Bone marrow (tissue), 2 donors: Measurements from ENCODE around the gene PARP8.
"Not testable (repeated sequence)": the region's sequence is repeated elsewhere in the genome, so short reads cannot be mapped to it uniquely, and the experiment has no call there.

Source experiments
- DNase-seq, 2 donors: peaks; one replicate each; lab custom pipeline; 2025; lab: John Stamatoyannopoulos, UW

PARP8 gene

DNA sequence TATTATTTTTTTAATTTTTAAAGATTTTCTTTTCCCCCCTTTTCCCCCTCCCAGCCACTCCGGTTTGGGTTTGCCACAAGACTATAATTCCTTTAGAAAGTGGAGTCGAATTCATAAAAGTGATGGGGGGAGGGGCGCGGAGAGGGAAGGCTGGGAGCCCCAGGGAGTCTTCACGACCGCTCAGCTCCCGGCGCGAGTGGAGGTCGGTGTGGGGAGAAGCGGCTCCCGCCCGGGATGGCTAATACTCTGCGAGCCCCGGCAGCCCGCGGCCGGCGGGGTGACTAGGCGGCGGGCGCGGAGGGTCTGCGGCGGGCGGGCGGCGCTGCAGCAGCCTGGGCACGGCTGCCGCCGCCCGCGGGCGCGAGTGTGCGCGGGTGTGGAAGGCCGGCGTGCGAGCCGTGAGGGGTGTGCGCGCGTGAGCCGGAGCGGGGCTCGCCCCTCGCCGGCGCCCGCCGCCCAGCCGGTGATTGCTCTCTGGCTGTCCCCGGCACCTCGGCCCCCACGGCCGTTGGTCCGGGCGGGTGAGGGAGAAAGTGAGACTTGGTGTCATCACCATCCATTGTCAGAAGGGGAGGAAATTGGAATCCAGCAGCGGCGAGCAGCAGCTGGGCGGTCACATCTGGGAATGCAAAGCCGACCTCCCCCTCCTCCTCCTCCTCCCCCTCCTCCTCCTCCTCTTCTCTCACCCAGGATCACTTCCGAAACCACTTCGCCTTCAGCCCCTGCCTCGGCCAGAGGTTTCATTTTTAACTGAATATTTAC lies at the start of gene PARP8:
TSS of gene PARP8 (plus strand) at position 377 of the 762 bp plus-strand sequence. CDS start 459 bp downstream, outside the sequence.
- DNase-seq, result peak; percentile 42 to 66

GRCh38 chr5:50623666-50624065 lies 42.8 kb upstream of the PARP8 start:
- DNase-seq, result no peak

- DNase-seq, result peak in 1 of 2 donors; percentile 85
These were observed 31.6 kb upstream of the PARP8 start for GRCh38 chr5:50634866-50635265.

GRCh38 chr5:50637576-50637975 lies 28.9 kb upstream of the PARP8 start:
- DNase-seq, result peak in 1 of 2 donors; percentile 16

DNA sequence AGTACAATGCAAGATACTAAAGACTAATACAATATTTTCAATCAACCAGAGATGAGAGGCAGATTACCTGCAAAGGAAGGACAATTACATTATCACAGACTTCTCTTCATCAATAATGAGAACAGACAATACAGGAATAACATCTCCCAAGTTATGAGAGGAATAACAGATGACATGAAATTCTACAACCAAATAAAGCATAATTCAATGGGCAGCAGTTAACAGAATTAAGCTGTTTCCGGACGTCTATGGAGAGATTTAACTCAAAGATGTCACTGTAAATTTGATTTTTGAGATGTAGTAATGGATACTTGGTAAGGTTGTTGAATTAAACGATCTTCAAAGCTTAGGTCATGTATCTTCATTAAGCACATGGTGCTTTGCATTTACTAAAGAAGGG lies 19.8 kb upstream of the PARP8 start:
- no peak for DNase-seq

DNA sequence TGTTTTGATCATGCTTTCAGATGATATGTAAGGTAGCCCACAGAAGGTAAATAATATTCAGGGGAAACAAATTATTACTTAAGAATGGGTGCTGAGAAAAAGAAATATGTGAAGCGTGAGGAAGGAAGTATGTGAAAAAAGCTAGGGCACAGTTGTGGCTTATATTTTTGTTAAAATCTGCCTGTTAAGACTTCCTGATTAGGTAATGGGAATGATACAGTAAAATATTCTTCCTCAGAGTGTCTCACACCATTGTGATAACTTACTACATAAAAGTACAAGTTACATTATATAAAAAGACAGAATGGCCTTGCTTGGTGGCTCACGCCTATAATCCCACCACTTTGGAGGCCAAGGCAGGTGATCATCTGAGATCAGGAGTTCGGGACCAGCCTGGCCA lies 18.7 kb upstream of the PARP8 start:
- DNase-seq, result peak in 1 of 2 donors; percentile 12

DNA sequence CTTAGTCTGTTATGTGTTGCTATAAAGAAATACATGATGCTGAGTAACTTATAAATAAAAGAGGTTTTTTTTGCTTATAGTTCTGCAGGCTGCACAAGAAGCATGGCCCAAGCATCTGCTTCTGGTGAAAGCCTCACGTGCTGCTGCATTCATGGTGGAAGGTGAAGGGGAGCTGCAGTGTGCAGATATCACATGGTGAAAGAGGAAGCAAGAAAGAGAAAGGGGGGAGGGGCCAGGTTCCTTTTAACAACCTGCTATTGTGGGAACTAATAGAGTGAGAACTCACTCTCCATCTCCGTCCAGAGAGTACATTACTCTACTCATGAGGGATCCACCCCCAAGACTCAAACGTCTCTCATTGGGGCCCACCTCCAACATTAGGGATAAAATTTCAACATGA lies 12.5 kb upstream of the PARP8 start:
- DNase-seq, result peak in 1 of 2 donors; percentile 44

DNA sequence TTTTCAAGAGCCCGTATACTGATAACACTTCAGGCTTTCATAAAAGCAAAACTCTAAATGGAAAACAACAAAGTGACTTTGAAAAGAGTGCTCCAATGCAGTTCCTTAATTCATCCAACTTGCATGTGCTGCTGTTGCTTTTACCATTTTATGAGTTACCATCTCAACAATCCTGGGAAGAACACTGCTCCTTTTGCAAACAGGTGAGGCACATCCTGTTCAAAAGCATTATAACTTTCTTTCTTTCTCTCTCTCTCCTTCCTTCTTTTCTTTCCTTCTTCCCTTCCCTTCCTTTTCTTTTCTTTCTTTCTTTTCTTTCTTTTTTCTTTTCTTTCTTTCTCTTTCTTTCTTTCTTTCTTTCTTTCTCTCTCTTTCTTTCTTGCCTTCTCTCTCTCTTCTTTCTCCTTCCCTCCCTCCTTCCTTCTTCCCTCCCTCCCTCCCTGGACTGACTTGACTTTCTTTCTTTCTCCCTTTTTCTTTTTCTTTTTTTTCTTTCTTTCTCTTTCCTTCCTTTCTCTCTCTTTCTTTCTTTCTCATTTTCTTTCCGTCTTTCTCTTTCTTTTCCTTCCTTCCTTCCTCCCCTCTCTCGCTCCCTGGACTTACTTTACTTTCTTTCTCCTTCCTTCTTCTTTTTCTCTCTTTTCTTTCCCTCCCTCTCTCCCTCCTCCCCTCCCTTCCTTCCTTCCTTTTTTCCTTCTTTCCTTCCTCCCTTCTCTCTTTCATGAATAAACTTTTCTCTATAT lies 11.2 kb upstream of the PARP8 start:
- no peak for DNase-seq

DNA sequence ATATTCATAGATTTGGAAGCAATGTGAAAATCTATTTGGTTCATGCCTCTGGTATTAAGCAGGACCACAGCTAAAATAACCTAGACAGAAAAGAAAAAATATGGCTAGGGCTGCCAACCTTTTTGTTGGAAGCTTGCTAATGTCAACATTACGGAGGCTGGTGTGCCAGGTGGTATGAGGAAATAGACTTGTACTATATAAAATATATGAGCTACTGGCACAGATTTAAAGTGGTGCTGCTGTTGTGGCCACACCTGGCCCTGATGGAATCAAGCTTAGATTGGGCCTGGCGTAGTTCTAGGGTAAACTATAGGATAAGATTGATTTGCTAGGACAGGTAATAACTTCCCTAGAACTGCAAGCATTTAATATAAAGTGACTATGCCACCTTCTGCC lies 10.6 kb upstream of the PARP8 start:
- no peak for DNase-seq

- no peak for DNase-seq
These were observed 9.4 kb upstream of the PARP8 start for GRCh38 chr5:50657044-50657443.

DNA sequence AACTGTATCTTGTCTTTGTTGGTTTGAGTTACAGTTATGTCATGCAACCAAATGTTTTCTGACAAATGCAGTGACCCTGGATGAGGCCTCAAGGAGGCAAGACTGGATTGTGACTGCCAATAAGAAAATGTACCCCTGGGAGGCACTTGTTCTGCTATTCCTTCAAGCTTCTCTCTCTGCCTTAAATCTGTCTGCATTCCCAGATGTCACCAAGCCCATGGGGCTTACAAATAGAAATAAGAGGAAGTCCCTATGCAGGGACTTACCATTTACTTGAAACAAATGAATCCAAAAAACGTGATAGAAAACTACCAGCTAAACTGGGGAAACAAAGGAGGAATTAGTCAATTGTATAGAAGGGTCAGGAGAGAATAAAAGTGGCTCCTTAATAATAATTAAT lies 8.2 kb upstream of the PARP8 start:
- DNase-seq, result peak in 1 of 2 donors; percentile 38

DNA sequence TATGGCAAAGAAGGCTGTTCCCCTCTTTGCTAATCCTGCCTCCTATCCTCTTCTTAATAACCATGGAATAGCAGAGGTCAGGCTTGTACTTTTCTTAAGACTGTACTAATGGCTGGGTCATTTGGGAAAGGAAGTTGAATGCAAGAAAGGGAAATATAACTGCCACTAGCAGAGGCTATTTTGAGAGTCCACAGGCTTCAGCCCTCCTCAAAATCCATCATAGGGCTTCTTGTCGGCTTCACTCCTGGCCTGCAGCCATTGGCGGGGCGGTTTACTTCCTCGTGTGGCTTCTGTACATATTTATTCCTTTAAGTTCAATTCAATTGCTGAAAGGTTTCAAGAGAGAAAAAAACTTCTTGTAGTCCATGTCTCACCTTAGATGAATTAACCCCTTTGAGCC lies 2.8 kb upstream of the PARP8 start:
- DNase-seq, result peak in 1 of 2 donors; percentile 23

DNA sequence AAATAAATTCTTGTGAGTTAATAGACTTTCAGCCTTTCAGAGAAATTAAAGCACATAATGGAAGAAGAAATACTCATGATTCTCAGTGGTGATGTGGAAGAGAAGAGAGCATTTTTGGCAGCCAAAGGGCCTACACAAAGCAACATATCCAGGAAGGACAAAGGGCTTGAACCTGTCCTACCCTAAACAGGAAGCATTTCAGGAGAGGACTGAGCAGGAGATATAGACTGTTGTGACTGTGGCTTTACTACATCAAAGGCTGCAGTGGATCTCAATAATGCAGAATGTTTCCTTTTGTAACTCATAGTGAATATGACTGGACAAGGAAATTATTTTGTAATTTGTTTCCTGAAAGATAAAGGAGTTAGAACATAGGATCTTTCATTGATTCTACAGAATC lies 1.3 kb upstream of the PARP8 start:
- no peak for DNase-seq

- DNase-seq, result not testable (repeated sequence)
These were observed 655 bp upstream of the PARP8 start for GRCh38 chr5:50665761-50666202.

DNA sequence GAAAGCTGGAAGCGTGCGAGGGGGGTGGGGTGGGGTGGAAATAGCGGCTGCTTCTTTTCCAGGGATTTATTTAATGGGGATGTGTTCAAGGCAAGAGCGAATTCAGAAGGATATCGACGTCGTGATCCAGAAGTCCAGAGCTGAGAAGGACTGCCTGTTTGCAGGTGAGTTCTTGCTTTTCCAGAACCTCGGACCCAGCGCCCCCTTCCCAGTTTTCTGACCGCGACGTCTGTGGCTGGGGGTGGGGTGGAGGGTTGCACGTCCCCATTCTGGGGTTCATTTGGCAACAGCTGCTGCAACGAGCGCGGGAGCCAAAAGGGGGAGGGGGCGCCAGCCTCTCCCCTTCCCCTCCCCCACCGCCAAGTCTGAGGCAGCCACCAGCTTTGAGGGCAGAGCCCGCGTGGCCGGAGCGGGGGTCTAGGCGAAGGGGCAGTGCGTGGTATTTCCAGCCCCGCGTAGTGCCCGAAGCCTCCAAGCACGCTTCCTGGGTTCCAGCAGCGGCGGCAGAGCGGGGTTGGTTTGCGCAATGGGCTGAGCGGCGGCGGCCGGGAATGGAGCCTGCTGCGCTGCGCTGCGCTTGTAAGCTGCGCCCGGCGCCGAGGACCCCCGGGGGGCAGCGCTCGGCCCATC lies 701 bp downstream of the PARP8 start:
- DNase-seq, result peak in 1 of 2 donors; percentile 84

- DNase-seq, result peak; percentile 29 to 84
These were observed 1.5 kb downstream of the PARP8 start for GRCh38 chr5:50667653-50668595.

GRCh38 chr5:50668636-50669035 lies 2.2 kb downstream of the PARP8 start:
- DNase-seq, result not testable (repeated sequence)

GRCh38 chr5:50672663-50673062 lies 6.2 kb downstream of the PARP8 start:
- DNase-seq, result peak in 1 of 2 donors; percentile 40

GRCh38 chr5:50673444-50673843 lies 7.0 kb downstream of the PARP8 start:
- not testable (repeated sequence) for DNase-seq

DNA sequence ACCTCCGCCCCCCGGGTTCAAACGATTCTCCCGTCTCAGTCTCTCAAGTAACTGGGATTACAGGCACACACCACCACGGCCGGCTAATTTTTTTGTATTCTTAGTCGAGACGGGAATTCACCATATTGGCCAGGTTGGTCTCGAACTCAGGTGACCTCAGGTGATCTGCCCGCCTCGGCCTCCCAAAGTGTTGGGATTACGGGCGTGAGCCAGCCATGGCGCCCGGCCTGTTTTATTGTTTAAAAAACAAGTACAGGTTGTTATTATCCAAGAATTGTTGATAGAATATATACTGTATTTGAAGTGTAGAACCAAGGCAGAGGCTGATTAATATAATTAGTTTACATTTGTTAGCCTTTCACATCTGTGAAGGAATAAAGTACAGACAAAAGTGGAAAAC lies 8.9 kb downstream of the PARP8 start:
- no peak for DNase-seq

- not testable (repeated sequence) for DNase-seq
These were observed 13.1 kb downstream of the PARP8 start for GRCh38 chr5:50679554-50679953.

DNA sequence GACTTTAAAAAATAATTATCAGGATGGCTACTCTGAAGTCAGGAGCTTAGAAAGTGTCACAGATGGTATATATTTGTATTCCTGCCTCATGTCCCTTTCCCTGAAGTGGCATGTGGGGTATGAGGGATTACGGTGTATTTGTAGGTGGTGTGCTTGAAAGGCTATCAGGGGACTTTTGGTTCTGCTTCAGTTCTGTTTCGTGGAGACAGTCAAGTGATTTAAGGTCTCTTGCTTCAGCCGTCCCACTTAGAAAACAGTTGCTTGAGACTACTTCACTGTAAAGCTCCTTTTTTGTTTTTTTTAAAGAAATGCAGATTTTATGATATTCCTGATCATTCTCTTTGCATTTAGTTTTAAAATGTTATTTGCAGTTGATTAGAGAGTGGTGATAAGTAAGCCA lies 18.3 kb downstream of the PARP8 start:
- DNase-seq, result no peak
